ENCODE measurements around the gene ZNF157. TPM values are rescaled to one million over a fixed set of nuclear protein-coding genes. Genes with fewer than 3 reads are reported as not detected.

ZNF157 gene
- total and polyA plus RNA-seq, 4 donors: 0.10 to 0.63 (median 0.25) TPM

GRCh38 chrX:47390780-47391179 is 20.4 kb downstream of the ZNF157 start:
- no peak for TF ChIP-seq CTCF (IDR thresholded peaks at IDR 0.05; ENCODE audit: control extremely low read depth, extremely low read depth)
- H3K9ac ChIP-seq (ENCODE audit: insufficient read depth in 1 of 2, low read length in 2 of 2): no peak overlapping the region
- ATAC-seq (ENCODE audit: insufficient read depth, low FRiP score) (no peak), DNase-seq (no peak)
- H3K27ac ChIP-seq (ENCODE audit: low read depth in 1 of 2, low read length in 1 of 2): no peak overlapping the region
- no peaks in the 10 kb centered on the region for H3K36me3 ChIP-seq (ENCODE audit: control insufficient read depth in 4 of 4, insufficient read depth in 4 of 4, low read length in 4 of 4)
- no peaks in the 10 kb centered on the region for H3K4me1 ChIP-seq (ENCODE audit: control insufficient read depth in 5 of 5, insufficient read depth in 5 of 5, low read length in 5 of 5)
- H3K27me3 ChIP-seq (ENCODE audit: control insufficient read depth in 3 of 3, insufficient read depth in 3 of 3, low read length in 2 of 3): no peaks in the 10 kb centered on the region
- H3K4me3 ChIP-seq: no peak overlapping the region
- no peaks in the 10 kb centered on the region for H3K9me3 ChIP-seq (ENCODE audit: control insufficient read depth in 4 of 4, insufficient read depth in 3 of 4, low read length in 3 of 4)
- WGBS, 2 donors: 64% methylated on average over 1 of the region's 1 CpG

- no peak for TF ChIP-seq CTCF (IDR thresholded peaks at IDR 0.05; ENCODE audit: control extremely low read depth, extremely low read depth)
- H3K36me3 ChIP-seq (ENCODE audit: control insufficient read depth in 4 of 4, insufficient read depth in 4 of 4, low read length in 4 of 4): peaks cover 0 to 5% (median 0%) of the 10 kb centered on the region in 4 donors
- no peak overlapping the region for H3K9ac ChIP-seq (ENCODE audit: insufficient read depth in 1 of 2, low read length in 2 of 2)
- ATAC-seq (ENCODE audit: insufficient read depth, low FRiP score) (no peak), DNase-seq (no peak)
- no peak overlapping the region for H3K27ac ChIP-seq (ENCODE audit: low read depth in 1 of 2, low read length in 1 of 2)
- no peak overlapping the region for H3K4me3 ChIP-seq
- H3K27me3 ChIP-seq (ENCODE audit: control insufficient read depth in 3 of 3, insufficient read depth in 3 of 3, low read length in 2 of 3): no peaks in the 10 kb centered on the region
- H3K9me3 ChIP-seq (ENCODE audit: control insufficient read depth in 4 of 4, insufficient read depth in 3 of 4, low read length in 3 of 4): peaks cover 0 to 25% (median 12%) of the 10 kb centered on the region in 4 donors
- WGBS, 2 donors: 86 to 95% methylated on average over 8 of the region's 8 CpGs
- H3K4me1 ChIP-seq (ENCODE audit: control insufficient read depth in 5 of 5, insufficient read depth in 5 of 5, low read length in 5 of 5): no peaks in the 10 kb centered on the region
Observed at GRCh38 chrX:47413179-47413594, 42.8 kb downstream of the ZNF157 start.

DNA sequence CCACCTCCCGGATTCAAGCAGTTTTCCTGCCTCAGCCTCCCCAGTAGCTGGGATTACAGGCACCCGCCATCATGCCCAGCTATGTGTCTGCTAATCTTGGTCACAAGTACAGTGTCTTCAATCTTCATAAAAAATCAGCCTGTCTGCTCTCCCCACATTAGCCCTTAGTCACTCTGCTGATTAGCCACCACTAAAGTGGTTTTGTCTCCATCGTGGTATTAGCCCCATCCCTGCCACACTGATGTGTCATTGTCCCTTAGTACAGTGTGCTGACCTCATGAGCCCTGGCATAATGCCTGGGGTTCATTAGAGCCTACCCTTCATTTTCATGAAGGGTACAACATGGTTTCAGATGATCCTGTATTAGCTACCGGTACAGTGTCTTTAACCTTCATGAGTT is 49.9 kb downstream of the ZNF157 start:
- Histone ChIP-seq H3K9ac (ENCODE audit: insufficient read depth in 1 of 2, low read length in 2 of 2) (no peak overlapping the region), H3K4me3 (no peak overlapping the region), H3K9me3 (ENCODE audit: control insufficient read depth in 4 of 4, insufficient read depth in 3 of 4, low read length in 3 of 4) (peaks cover 0 to 29% (median 2%) of the 10 kb centered on the region in 4 donors), H3K27ac (ENCODE audit: low read depth in 1 of 2, low read length in 1 of 2) (no peak overlapping the region), H3K27me3 (ENCODE audit: control insufficient read depth in 3 of 3, insufficient read depth in 3 of 3, low read length in 2 of 3) (no peaks in the 10 kb centered on the region), H3K4me1 (ENCODE audit: control insufficient read depth in 5 of 5, insufficient read depth in 5 of 5, low read length in 5 of 5) (no peaks in the 10 kb centered on the region), H3K36me3 (ENCODE audit: control insufficient read depth in 4 of 4, insufficient read depth in 4 of 4, low read length in 4 of 4) (no peaks in the 10 kb centered on the region)
- TF ChIP-seq CTCF (IDR thresholded peaks at IDR 0.05; ENCODE audit: control extremely low read depth, extremely low read depth): no peak
- ATAC-seq (ENCODE audit: insufficient read depth, low FRiP score) (no peak), DNase-seq (no peak)
- WGBS, 2 donors: 81 to 82% methylated on average over 4 of the region's 4 CpGs

- Histone ChIP-seq H3K36me3 (ENCODE audit: control insufficient read depth in 4 of 4, insufficient read depth in 4 of 4, low read length in 4 of 4) (no peaks in the 10 kb centered on the region), H3K9me3 (ENCODE audit: control insufficient read depth in 4 of 4, insufficient read depth in 3 of 4, low read length in 3 of 4) (peaks cover 0 to 28% (median 2%) of the 10 kb centered on the region in 4 donors), H3K9ac (ENCODE audit: insufficient read depth in 1 of 2, low read length in 2 of 2) (no peak overlapping the region), H3K27ac (ENCODE audit: low read depth in 1 of 2, low read length in 1 of 2) (no peak overlapping the region), H3K4me1 (ENCODE audit: control insufficient read depth in 5 of 5, insufficient read depth in 5 of 5, low read length in 5 of 5) (no peaks in the 10 kb centered on the region), H3K4me3 (no peak overlapping the region), H3K27me3 (ENCODE audit: control insufficient read depth in 3 of 3, insufficient read depth in 3 of 3, low read length in 2 of 3) (no peaks in the 10 kb centered on the region)
- DNase-seq (no peak), ATAC-seq (ENCODE audit: insufficient read depth, low FRiP score) (no peak)
- no peak for TF ChIP-seq CTCF (IDR thresholded peaks at IDR 0.05; ENCODE audit: control extremely low read depth, extremely low read depth)
- WGBS, 2 donors: 53 to 67% methylated on average over 5 of the region's 5 CpGs
Observed at GRCh38 chrX:47420962-47421361, 50.6 kb downstream of the ZNF157 start.

All from lung (tissue), 12 donors.